Skeletal muscle tissue (tissue), 4 donors: Measurements from ENCODE around the gene ZC3H13. TPM values are rescaled to one million over a fixed set of nuclear protein-coding genes. Genes with fewer than 3 reads are reported as not detected.

Experiments
- H3K27ac ChIP-seq: one replicate; pipeline ENCODE4 v1.7.0; 2013; ENCODE audit warnings: mild to moderate bottlenecking, low read depth, low read length, inconsistent platforms
- H3K27me3 ChIP-seq, 3 donors: one replicate each; pipeline ENCODE4 v1.7.0; 2013; ENCODE audit warnings: low read length in 3 of 3; ENCODE audit not compliant: control insufficient read depth in 3 of 3, insufficient read depth in 3 of 3
- H3K36me3 ChIP-seq, 3 donors: one replicate each; pipeline ENCODE4 v1.7.0; 2013; ENCODE audit warnings: low read length in 3 of 3; ENCODE audit not compliant: control insufficient read depth in 3 of 3, insufficient read depth in 3 of 3
- H3K4me1 ChIP-seq, 3 donors: one replicate each; pipeline ENCODE4 v1.7.0; 2013; ENCODE audit warnings: low read length in 3 of 3, mild to moderate bottlenecking in 3 of 3; ENCODE audit not compliant: control insufficient read depth in 3 of 3, insufficient read depth in 3 of 3
- H3K4me3 ChIP-seq, 3 donors: one replicate each; pipeline ENCODE4 v1.7.0; 2013; ENCODE audit warnings: low read length in 3 of 3
- H3K9ac ChIP-seq, 3 donors: one replicate each; pipeline ENCODE4 v1.7.0; 2013; ENCODE audit warnings: low read length in 3 of 3, mild to moderate bottlenecking in 3 of 3, moderate library complexity in 2 of 3, low read depth in 1 of 3
- H3K9me3 ChIP-seq, 3 donors: one replicate each; pipeline ENCODE4 v1.7.0; 2013; ENCODE audit warnings: low read length in 3 of 3; ENCODE audit not compliant: control insufficient read depth in 3 of 3
- total RNA-seq: library from RNA; depleted of rRNA; stranded (reverse); fragments of >200 nt; gene quantifications from one replicate; pipeline ENCODE4 v1.2.3, GENCODE V29; 2014
- donor health status: Osteomylitis.

Gene ZC3H13
- total RNA-seq, 1 donor from 2014 or later = 28.2 TPM

GRCh38 chr13:46063292-46063691 is 10.7 kb upstream of the ZC3H13 start:
- Histone ChIP-seq H3K9ac (no peak overlapping the region), H3K4me1 (no peaks in the 10 kb centered on the region), H3K36me3 (no peaks in the 10 kb centered on the region), H3K27me3 (no peaks in the 10 kb centered on the region), H3K9me3 (no peaks in the 10 kb centered on the region), H3K4me3 (no peak overlapping the region), H3K27ac (no peak overlapping the region)

- no peak overlapping the region for H3K27ac ChIP-seq
- no peak overlapping the region for H3K4me3 ChIP-seq
- H3K9me3 ChIP-seq = no peaks in the 10 kb centered on the region
- H3K9ac ChIP-seq = no peak overlapping the region
- no peaks in the 10 kb centered on the region for H3K4me1 ChIP-seq
- H3K36me3 ChIP-seq = no peaks in the 10 kb centered on the region
- no peaks in the 10 kb centered on the region for H3K27me3 ChIP-seq
These were observed 9.6 kb upstream of the ZC3H13 start for GRCh38 chr13:46062185-46062584.

- H3K4me3 ChIP-seq = no peak overlapping the region
- H3K36me3 ChIP-seq = no peaks in the 10 kb centered on the region
- no peaks in the 10 kb centered on the region for H3K27me3 ChIP-seq
- no peaks in the 10 kb centered on the region for H3K4me1 ChIP-seq
- H3K9ac ChIP-seq = no peak overlapping the region
- no peak overlapping the region for H3K27ac ChIP-seq
- no peaks in the 10 kb centered on the region for H3K9me3 ChIP-seq
These were observed 6.9 kb upstream of the ZC3H13 start for GRCh38 chr13:46059405-46059804.

- H3K4me1 ChIP-seq = peaks cover 0 to 3% (median under 1%) of the 10 kb centered on the region in 3 donors
- H3K27ac ChIP-seq = no peak overlapping the region
- H3K9me3 ChIP-seq = no peaks in the 10 kb centered on the region
- H3K36me3 ChIP-seq = no peaks in the 10 kb centered on the region
- H3K9ac ChIP-seq = no peak overlapping the region
- no peak overlapping the region for H3K4me3 ChIP-seq
- H3K27me3 ChIP-seq = no peaks in the 10 kb centered on the region
These were observed 5.7 kb upstream of the ZC3H13 start for GRCh38 chr13:46058268-46058667.

GRCh38 chr13:46057256-46058015 is 4.9 kb upstream of the ZC3H13 start:
- no peaks in the 10 kb centered on the region for H3K27me3 ChIP-seq
- H3K9me3 ChIP-seq = no peaks in the 10 kb centered on the region
- peaks cover 0 to 8% (median 7%) of the 10 kb centered on the region in 3 donors for H3K4me1 ChIP-seq
- H3K4me3 ChIP-seq = no peak overlapping the region
- H3K36me3 ChIP-seq = no peaks in the 10 kb centered on the region
- H3K9ac ChIP-seq = no peak overlapping the region
- H3K27ac ChIP-seq = no peak overlapping the region

GRCh38 chr13:46053162-46054012 is 841 bp upstream of the ZC3H13 start:
- Histone ChIP-seq H3K9ac (peak overlapping the region; percentile 80 to 94 (median 90)), H3K4me1 (peaks cover 8 to 19% (median 10%) of the 10 kb centered on the region in 3 donors), H3K27ac (peak overlapping the region; percentile 92), H3K9me3 (no peaks in the 10 kb centered on the region), H3K36me3 (no peaks in the 10 kb centered on the region), H3K4me3 (peak overlapping the region; percentile 73 to 98 (median 91)), H3K27me3 (no peaks in the 10 kb centered on the region)

- no peaks in the 10 kb centered on the region for H3K27me3 ChIP-seq
- H3K36me3 ChIP-seq = no peaks in the 10 kb centered on the region
- H3K4me1 ChIP-seq = peaks cover 8 to 19% (median 10%) of the 10 kb centered on the region in 3 donors
- peak overlapping the region; percentile 73 to 98 (median 91) for H3K4me3 ChIP-seq
- peak overlapping the region; percentile 92 for H3K27ac ChIP-seq
- H3K9me3 ChIP-seq = no peaks in the 10 kb centered on the region
- H3K9ac ChIP-seq = peak overlapping the region; percentile 80 to 94 (median 90)
These were observed 603 bp downstream of the ZC3H13 start for GRCh38 chr13:46051968-46052318.

GRCh38 chr13:46050771-46051170 is 1.8 kb downstream of the ZC3H13 start:
- Histone ChIP-seq H3K36me3 (no peaks in the 10 kb centered on the region), H3K9ac (no peak overlapping the region), H3K4me3 (peak overlapping the region in 1 of 3 donors; percentile 11), H3K27ac (no peak overlapping the region), H3K27me3 (no peaks in the 10 kb centered on the region), H3K4me1 (peaks cover 8 to 19% (median 10%) of the 10 kb centered on the region in 3 donors), H3K9me3 (no peaks in the 10 kb centered on the region)

GRCh38 chr13:46045424-46045823 is 7.1 kb downstream of the ZC3H13 start:
- no peak overlapping the region for H3K27ac ChIP-seq
- H3K27me3 ChIP-seq = no peaks in the 10 kb centered on the region
- H3K36me3 ChIP-seq = peaks cover 0 to 9% (median 8%) of the 10 kb centered on the region in 3 donors
- peak overlapping the region in 1 of 3 donors; percentile 51 for H3K9ac ChIP-seq
- no peak overlapping the region for H3K4me3 ChIP-seq
- no peaks in the 10 kb centered on the region for H3K4me1 ChIP-seq
- no peaks in the 10 kb centered on the region for H3K9me3 ChIP-seq

GRCh38 chr13:46043647-46044046 is 8.9 kb downstream of the ZC3H13 start:
- Histone ChIP-seq H3K9me3 (no peaks in the 10 kb centered on the region), H3K4me1 (no peaks in the 10 kb centered on the region), H3K27me3 (no peaks in the 10 kb centered on the region), H3K27ac (no peak overlapping the region), H3K36me3 (peaks cover 0 to 9% (median 8%) of the 10 kb centered on the region in 3 donors), H3K9ac (no peak overlapping the region), H3K4me3 (no peak overlapping the region)
